ENCODE results near the gene RNU2-63P.
"Not testable (repeated sequence)": the region's sequence is repeated elsewhere in the genome, so short reads cannot be mapped to it uniquely, and the experiment has no call there.

RNU2-63P gene

GRCh38 chr2:88036182-88036581, 19.8 kb upstream of the RNU2-63P start:
- DNase-seq, result no peak
- in situ Hi-C loops (cut with HindIII; ENCODE audit: low pct_ligation_motif_present, low pct_unique_long_range_greater_than_20kb, low sequenced_read_pairs), result no loop called here

- DNase-seq, result no peak
- in situ Hi-C loops (cut with HindIII; ENCODE audit: low pct_ligation_motif_present, low pct_unique_long_range_greater_than_20kb, low sequenced_read_pairs), result no loop called here
Observed at GRCh38 chr2:88032070-88032702, 15.8 kb upstream of the RNU2-63P start.

GRCh38 chr2:88028931-88029330, 12.6 kb upstream of the RNU2-63P start:
- in situ Hi-C loops (cut with HindIII; ENCODE audit: low pct_ligation_motif_present, low pct_unique_long_range_greater_than_20kb, low sequenced_read_pairs), result no loop called here
- DNase-seq, result no peak

- DNase-seq, result no peak
Observed at GRCh38 chr2:88027697-88028389, 11.5 kb upstream of the RNU2-63P start.

GRCh38 chr2:88024509-88024908, 8.2 kb upstream of the RNU2-63P start:
- DNase-seq, result no peak
- in situ Hi-C loops (cut with HindIII; ENCODE audit: low pct_ligation_motif_present, low pct_unique_long_range_greater_than_20kb, low sequenced_read_pairs), result no loop called here

More at GRCh38 chr2:88027697-88028389, 11.5 kb upstream of the RNU2-63P start:
- in situ Hi-C loops (cut with HindIII; ENCODE audit: low pct_ligation_motif_present, low pct_unique_long_range_greater_than_20kb, low sequenced_read_pairs), result no loop called here

GRCh38 chr2:88022669-88022921, 6.2 kb upstream of the RNU2-63P start:
- in situ Hi-C loops (cut with HindIII; ENCODE audit: low pct_ligation_motif_present, low pct_unique_long_range_greater_than_20kb, low sequenced_read_pairs), result no loop called here
- DNase-seq, result no peak

- in situ Hi-C loops (cut with HindIII; ENCODE audit: low pct_ligation_motif_present, low pct_unique_long_range_greater_than_20kb, low sequenced_read_pairs), result no loop called here
- DNase-seq, result no peak
Observed at GRCh38 chr2:88019985-88020384, 3.6 kb upstream of the RNU2-63P start.

- in situ Hi-C loops (cut with HindIII; ENCODE audit: low pct_ligation_motif_present, low pct_unique_long_range_greater_than_20kb, low sequenced_read_pairs), result no loop called here
- no peak for DNase-seq
Observed at GRCh38 chr2:88018909-88019308, 2.6 kb upstream of the RNU2-63P start.

GRCh38 chr2:88018077-88018805, 1.9 kb upstream of the RNU2-63P start:
- DNase-seq; in situ Hi-C loops (cut with HindIII; ENCODE audit: low pct_ligation_motif_present, low pct_unique_long_range_greater_than_20kb, low sequenced_read_pairs): not testable (repeated sequence)

GRCh38 chr2:88017780-88018038, 1.4 kb upstream of the RNU2-63P start:
- DNase-seq; in situ Hi-C loops (cut with HindIII; ENCODE audit: low pct_ligation_motif_present, low pct_unique_long_range_greater_than_20kb, low sequenced_read_pairs): not testable (repeated sequence)

- peak; percentile 72 for DNase-seq
- in situ Hi-C loops (cut with HindIII; ENCODE audit: low pct_ligation_motif_present, low pct_unique_long_range_greater_than_20kb, low sequenced_read_pairs), result no loop called here
Observed at GRCh38 chr2:88016960-88017779, 823 bp upstream of the RNU2-63P start.

- in situ Hi-C loops (cut with HindIII; ENCODE audit: low pct_ligation_motif_present, low pct_unique_long_range_greater_than_20kb, low sequenced_read_pairs), result no loop called here
- no peak for DNase-seq
Observed at GRCh38 chr2:88011011-88011410, 5.3 kb downstream of the RNU2-63P start.

- in situ Hi-C loops (cut with HindIII; ENCODE audit: low pct_ligation_motif_present, low pct_unique_long_range_greater_than_20kb, low sequenced_read_pairs), result no loop called here
Observed at GRCh38 chr2:88010136-88010535, 6.2 kb downstream of the RNU2-63P start.

GRCh38 chr2:88006912-88007439, 9.4 kb downstream of the RNU2-63P start:
- in situ Hi-C loops (cut with HindIII; ENCODE audit: low pct_ligation_motif_present, low pct_unique_long_range_greater_than_20kb, low sequenced_read_pairs), result no loop called here
- no peak for DNase-seq

More at GRCh38 chr2:88010136-88010535, 6.2 kb downstream of the RNU2-63P start:
- DNase-seq, result no peak

- in situ Hi-C loops (cut with HindIII; ENCODE audit: low pct_ligation_motif_present, low pct_unique_long_range_greater_than_20kb, low sequenced_read_pairs), result no loop called here
- no peak for DNase-seq
Observed at GRCh38 chr2:88005776-88006175, 10.6 kb downstream of the RNU2-63P start.

- in situ Hi-C loops (cut with HindIII; ENCODE audit: low pct_ligation_motif_present, low pct_unique_long_range_greater_than_20kb, low sequenced_read_pairs), result no loop called here
- DNase-seq, result no peak
Observed at GRCh38 chr2:88003074-88003755, 13.1 kb downstream of the RNU2-63P start.

- no peak for DNase-seq
- in situ Hi-C loops (cut with HindIII; ENCODE audit: low pct_ligation_motif_present, low pct_unique_long_range_greater_than_20kb, low sequenced_read_pairs), result no loop called here
Observed at GRCh38 chr2:88002359-88002707, 14.0 kb downstream of the RNU2-63P start.

GRCh38 chr2:88000474-88000873, 15.9 kb downstream of the RNU2-63P start:
- DNase-seq; in situ Hi-C loops (cut with HindIII; ENCODE audit: low pct_ligation_motif_present, low pct_unique_long_range_greater_than_20kb, low sequenced_read_pairs): not testable (repeated sequence)

GRCh38 chr2:87996570-87996969, 19.8 kb downstream of the RNU2-63P start:
- in situ Hi-C loops (cut with HindIII; ENCODE audit: low pct_ligation_motif_present, low pct_unique_long_range_greater_than_20kb, low sequenced_read_pairs), result no loop called here
- no peak for DNase-seq

All from ACHN (cell line).